K562 (cell line): Measurements from ENCODE around the gene TAS2R40. TPM values are rescaled to one million over a fixed set of nuclear protein-coding genes. Genes with fewer than 3 reads are reported as not detected.

Source experiments
- ATAC-seq: fragments of 200-7000 bp; cut with Tn5 transposase; 3 replicates; pipeline ENCODE4 v1.9.1; 2020; ENCODE audit warnings: moderate library complexity
- BruUV-seq: library from RNA; stranded (reverse); fragments of 400-500 nt; replicated peaks from 2 replicates; lab custom pipeline; 2021; lab: Mats Ljungman, UMichigan
- CTCF ChIA-PET: fragments of 300-600 bp; formaldehyde crosslinking; extraction: SDS; loops from one replicate; lab custom pipeline; 2021; ENCODE audit warnings: low intra/inter-chr PET ratio; lab: Yijun Ruan, JAX
- POLR2A ChIA-PET: fragments of 300-600, 350-650 bp; sonication (Branson Sonifier 250); formaldehyde crosslinking; extraction: SDS; loops from one replicate; lab custom pipeline; 2021; ENCODE audit warnings: antibody characterized with exemption, inconsistent platforms; lab: Yijun Ruan, JAX
- DNase-seq, 4 experiments: peaks; one replicate each; pipeline versions ENCODE4 v3.0.0 to v3.0.0-alpha.2; 2011 to 2018; ENCODE audit warnings: low spot score in 3 of 4, mixed read lengths in 3 of 4; ENCODE audit errors: extremely low read depth in 1 of 4
- FAIRE-seq: peaks from 2 replicates; lab custom pipeline; 2011; peaks lifted over from hg19 to GRCh38; lab: Jason Lieb, UNC
- H2AFZ ChIP-seq: 2 replicates; pipeline ENCODE4 v1.6.0; 2011; ENCODE audit warnings: low read depth, low read length, control low read depth, inconsistent platforms
- H3K27ac ChIP-seq: fragments of 200-600 bp; 3 replicates; pipeline ENCODE4 v1.8.0; 2011; ENCODE audit warnings: low read depth, mild to moderate bottlenecking, control low read depth, inconsistent platforms, low read length, moderate library complexity, mixed read lengths; ENCODE audit errors: extremely low read depth
- H3K27me3 ChIP-seq, 2 experiments: fragments of 300-600 bp in 1 of 2; 2 replicates in 1 of 2; 3 replicates in 1 of 2; pipeline versions ENCODE4 v1.6.0 to v1.8.0; 2011; ENCODE audit warnings: inconsistent platforms in 2 of 2, low read length in 2 of 2, mild to moderate bottlenecking in 1 of 2, mixed read lengths in 1 of 2, moderate library complexity in 1 of 2; ENCODE audit not compliant: control insufficient read depth in 2 of 2, insufficient read depth in 2 of 2
- H3K36me3 ChIP-seq: fragments of 300-600 bp; 3 replicates; pipeline ENCODE4 v1.8.0; 2011; ENCODE audit warnings: mild to moderate bottlenecking, low read length, inconsistent platforms; ENCODE audit not compliant: control insufficient read depth, insufficient read depth
- H3K4me1 ChIP-seq, 2 experiments: fragments of 200-600 bp in 1 of 2; replicated peaks in 1 of 2; 2 replicates in 1 of 2; 3 replicates in 1 of 2; pipeline versions ENCODE4 v1.5.1 to v1.8.0; 2011; ENCODE audit warnings: inconsistent platforms in 2 of 2, low read length in 2 of 2, mild to moderate bottlenecking in 1 of 2, mixed read lengths in 1 of 2, moderate library complexity in 1 of 2; ENCODE audit not compliant: control insufficient read depth in 2 of 2, insufficient read depth in 2 of 2
- H3K4me2 ChIP-seq: 2 replicates; pipeline ENCODE4 v1.6.1; 2011; ENCODE audit warnings: low read length, control low read depth, inconsistent platforms, mixed read lengths; ENCODE audit not compliant: insufficient read depth
- H3K4me3 ChIP-seq: fragments of 200-600 bp; sonication (generic), shearing (Covaris generic); 2 replicates; pipeline ENCODE4 v1.5.1; 2016; ENCODE audit warnings: control low read depth, inconsistent platforms
- H3K79me2 ChIP-seq: fragments of 200-600 bp; 3 replicates; pipeline ENCODE4 v1.8.0; 2011; ENCODE audit warnings: low read length, inconsistent platforms; ENCODE audit not compliant: control insufficient read depth, insufficient read depth
- H3K9ac ChIP-seq, 2 experiments: 2 replicates each; pipeline versions ENCODE4 v1.6.0 to v1.6.1; 2011; ENCODE audit warnings: low read depth in 2 of 2, low read length in 2 of 2, control low read depth in 1 of 2, inconsistent platforms in 1 of 2, mild to moderate bottlenecking in 1 of 2, mixed read lengths in 1 of 2; ENCODE audit not compliant: insufficient read depth in 1 of 2
- H3K9me1 ChIP-seq: one replicate; pipeline ENCODE4 v1.6.0; 2011; ENCODE audit warnings: inconsistent platforms, mild to moderate bottlenecking, low read length, moderate library complexity; ENCODE audit not compliant: control insufficient read depth, insufficient read depth
- H3K9me3 ChIP-seq: replicated peaks from 2 replicates; pipeline ENCODE4 v1.5.1; 2011; ENCODE audit warnings: low read depth, low read length, inconsistent platforms; ENCODE audit not compliant: control insufficient read depth, insufficient read depth
- H4K20me1 ChIP-seq: replicated peaks from 2 replicates; pipeline ENCODE4 v1.6.1; 2011; ENCODE audit warnings: low read length, inconsistent platforms, mixed read lengths; ENCODE audit not compliant: control insufficient read depth, insufficient read depth
- EP400 ChIP-seq: fragments of 450-650 bp; IDR thresholded peaks from 2 replicates; pipeline ENCODE4 v1.6.1; 2017; ENCODE audit warnings: antibody characterized with exemption, mild to moderate bottlenecking, moderate library complexity
- EZH2 ChIP-seq: IDR thresholded peaks from 2 replicates; pipeline ENCODE4 v1.6.1; 2012; ENCODE audit warnings: low read depth, mild to moderate bottlenecking, inconsistent platforms, low read length, borderline replicate concordance
- FOSL1 ChIP-seq: fragments of 200-800 bp; sonication (Bioruptor generic); conservative IDR thresholded peaks from 2 replicates; pipeline ENCODE4 v1.6.1; 2016; ENCODE audit warnings: missing genetic modification characterization, missing compliant biosample characterization
- RBM34 ChIP-seq: fragments of 200-400 bp; formaldehyde crosslinking; IDR thresholded peaks from 2 replicates; pipeline ENCODE4 v1.6.1; 2018; ENCODE audit warnings: low read length, borderline replicate concordance; ENCODE audit not compliant: insufficient read depth
- SRF ChIP-seq, 2 experiments: fragments of 250-450, 450-650 bp in 1 of 2; sonication (Bioruptor Pico) in 1 of 2; sonication (generic) in 1 of 2; formaldehyde crosslinking; IDR thresholded peaks; 2 replicates each; pipeline versions ENCODE4 v1.5.0 to v1.5.1; 2020 to 2022; ENCODE audit warnings: mild to moderate bottlenecking in 1 of 2, missing genetic modification reagents in 1 of 2
- STAT5B ChIP-seq: fragments of 250-450 bp; sonication (Bioruptor Pico); IDR thresholded peaks from 2 replicates; pipeline ENCODE4 v1.8.0; 2021; ENCODE audit warnings: mild to moderate bottlenecking, inconsistent platforms
- STAT6 ChIP-seq: sonication (generic); formaldehyde crosslinking; IDR thresholded peaks from 2 replicates; pipeline ENCODE4 v1.8.1; 2023; ENCODE audit warnings: mild to moderate bottlenecking, missing genetic modification reagents
- THRA ChIP-seq: fragments of 450-650 bp; IDR thresholded peaks from 2 replicates; pipeline ENCODE4 v1.6.1; 2017; ENCODE audit warnings: mild to moderate bottlenecking, moderate library complexity
- ZBTB5 ChIP-seq: fragments of 450-650 bp; IDR thresholded peaks from 2 replicates; pipeline ENCODE4 v1.6.1; 2017; ENCODE audit warnings: antibody characterized with exemption
- ZNF354B ChIP-seq: fragments of 250-450 bp; sonication (Bioruptor Pico); IDR thresholded peaks from 2 replicates; pipeline ENCODE4 v1.4.0; 2020
- WGBS: fragments of 100-300 bp; shearing (Covaris generic); methylation state at CpG from one replicate; pipeline ENCODE4 v1.1.6; 2016; ENCODE audit warnings: low coverage, mixed read lengths; ENCODE audit not compliant: insufficient coverage; ENCODE audit errors: missing lambda C conversion rate; 5-methylcytosine and 5-hydroxymethylcytosine counted together
- in situ Hi-C: fragments of 300-500 bp; cut with MboI; formaldehyde crosslinking; loops from 4 replicates; pipeline ENCODE4 v1.15.0; 2018; ENCODE audit warnings: inconsistent platforms, mixed read lengths
- intact Hi-C: fragments of 100-400 bp; cut with micrococcal nuclease; formaldehyde crosslinking; loops from 2 replicates; pipeline ENCODE4 v1.14.2; 2022
- polyA plus RNA-seq, 8 experiments: library from polyadenylated mRNA; depleted of rRNA in 4 of 8; stranded (reverse) in 5 of 8; unstranded in 3 of 8; fragments of >200 nt; fragmentation: Nextera tagmentation in 2 of 8; fragmentation: Illumina TruSeq in 1 of 8; extraction: Ambion mirVana in 2 of 8; extraction: Trizol in 1 of 8; gene quantifications; 2 replicates each; pipeline versions ENCODE4 v1.2.1 to v1.2.3, GENCODE V29; 2011 to 2014; ENCODE audit warnings: inconsistent platforms in 1 of 8, missing spikeins in 1 of 8
- total RNA-seq, 7 experiments: library from RNA; depleted of rRNA in 6 of 7; stranded (reverse); fragments of >200 nt in 6 of 7; fragmentation: Illumina TruSeq in 2 of 7; extraction: Trizol in 2 of 7; gene quantifications; 2 replicates each; pipeline versions ENCODE4 v1.2.1 to v1.2.3, GENCODE V29; 2011 to 2021; ENCODE audit warnings: low replicate concordance in 1 of 7

The TAS2R40 gene
- total and polyA plus RNA-seq, 9 of the 15 experiments (the other 6 are each of a cell fraction or from before 2014, with no cell fraction given), result not detected

- TF ChIP-seq THRA, result no peak
These were observed 21.8 kb downstream of the TAS2R40 start (continued) for GRCh38 chr7:143243614-143244013.

GRCh38 chr7:143244321-143244720, 22.5 kb downstream of the TAS2R40 start:
- ChIA-PET CTCF (no interaction called here), POLR2A (interaction anchor here (1.8 kb wide), 1 partner anchor 15 kb away, joined by 3 read pairs; no protein-coding TSS in a partner anchor)
- Histone ChIP-seq H3K9me1 (no peaks in the 10 kb centered on the region), H3K9me3 (peaks cover 5% of the 10 kb centered on the region; the same call in 1 of the 2 replicates), H3K4me1 (no peaks in the 10 kb centered on the region; a peak in 1 of 5 replicates), H3K27me3 (no peaks in the 10 kb centered on the region; a peak in 1 of 5 replicates), H3K9ac (no peak overlapping the region), H3K27ac (no peak overlapping the region), H4K20me1 (no peaks in the 10 kb centered on the region), H2AFZ (no peak overlapping the region), H3K4me2 (no peak overlapping the region), H3K79me2 (no peaks in the 10 kb centered on the region), H3K36me3 (no peaks in the 10 kb centered on the region)
- BruUV-seq, result no TSS peak
- 3% methylated on average over 1 of the region's 1 CpG for WGBS
- intact Hi-C loops, result loop anchor here (5.0 kb wide), 1 partner anchor 253 kb away; no protein-coding TSS in a partner anchor
- in situ Hi-C loops, result loop anchor here (10.0 kb wide), 1 partner anchor 60 kb away; no protein-coding TSS in a partner anchor
- FAIRE-seq, result no peak
- no peak for DNase-seq
- ATAC-seq, result no peak
- TF ChIP-seq STAT5B, result no peak
- no peak for TF ChIP-seq RBM34
- no peak for TF ChIP-seq ZNF354B (CRISPR knock-in tag)
- TF ChIP-seq ZBTB5, result no peak
- no peak for TF ChIP-seq EP400
- TF ChIP-seq STAT6 (CRISPR knock-in tag), result no peak
- TF ChIP-seq FOSL1 (tag), result no peak
- TF ChIP-seq EZH2, result no peak
- TF ChIP-seq SRF (CRISPR knock-in tag; IDR thresholded peaks at IDR 0.05), result no peak
- TF ChIP-seq, all 486 proteins: peak for 0
- H3K4me3 ChIP-seq, result no peak overlapping the region
